H1 (cell line): Measurements from ENCODE around the gene JMJD8. TPM values are rescaled to one million over a fixed set of nuclear protein-coding genes. Genes with fewer than 3 reads are reported as not detected.

Experiments used
- CTCF ChIA-PET: fragments of 300-600 bp; sonication (Branson Sonifier 250); formaldehyde crosslinking; loops from one replicate; lab custom pipeline; 2021; ENCODE audit not compliant: partially characterized antibody; lab: Charles Lee
- POLR2A ChIA-PET: fragments of 300-600 bp; sonication (Branson Sonifier 250); formaldehyde crosslinking; loops from one replicate; lab custom pipeline; 2021; ENCODE audit warnings: inconsistent platforms; ENCODE audit not compliant: partially characterized antibody; lab: Charles Lee
- DNase-seq, 2 experiments: peaks; one replicate each; pipeline versions ENCODE4 v3.0.0 to v3.0.0-alpha.2; 2010 to 2022; ENCODE audit warnings: low spot score in 2 of 2, low read depth in 1 of 2, mixed read lengths in 1 of 2
- FAIRE-seq: peaks from 2 replicates; lab custom pipeline; 2011; peaks lifted over from hg19 to GRCh38; lab: Jason Lieb, UNC
- H2AFZ ChIP-seq: 2 replicates; pipeline ENCODE4 v1.8.1; 2012; ENCODE audit warnings: low read length, inconsistent platforms
- H2AK5ac ChIP-seq: 2 replicates; pipeline ENCODE4 v1.6.1; 2013; ENCODE audit warnings: low read depth, low read length
- H2BK120ac ChIP-seq: replicated peaks from 2 replicates; pipeline ENCODE3; 2013; ENCODE audit warnings: low read depth, low read length, inconsistent platforms
- H2BK12ac ChIP-seq: 2 replicates; pipeline ENCODE4 v1.6.1; 2013; ENCODE audit warnings: low read depth, low read length
- H2BK15ac ChIP-seq: 2 replicates; pipeline ENCODE4 v1.6.1; 2013; ENCODE audit warnings: low read length
- H2BK20ac ChIP-seq: 2 replicates; pipeline ENCODE4 v1.6.1; 2013; ENCODE audit warnings: low read length
- H2BK5ac ChIP-seq: 2 replicates; pipeline ENCODE4 v1.6.1; 2013; ENCODE audit warnings: low read depth, low read length
- H3K14ac ChIP-seq: 2 replicates; pipeline ENCODE4 v1.6.1; 2013; ENCODE audit warnings: inconsistent platforms; ENCODE audit not compliant: insufficient read length
- H3K18ac ChIP-seq: 2 replicates; pipeline ENCODE4 v1.6.1; 2013; ENCODE audit warnings: low read length; ENCODE audit errors: extremely low read depth
- H3K23ac ChIP-seq: 2 replicates; pipeline ENCODE4 v1.6.1; 2013; ENCODE audit warnings: inconsistent platforms; ENCODE audit not compliant: insufficient read length
- H3K23me2 ChIP-seq: 2 replicates; pipeline ENCODE4 v1.6.1; 2013; ENCODE audit warnings: low read depth, low read length
- H3K27ac ChIP-seq: 2 replicates; pipeline ENCODE4 v1.6.1; 2011; ENCODE audit warnings: low read depth, low read length, inconsistent platforms
- H3K27me3 ChIP-seq, 4 experiments: replicated peaks in 1 of 4; 1 replicate in 1 of 4; 2 replicates in 3 of 4; pipeline versions ENCODE4 v1.6.1 to v1.8.1; 2011 to 2013; ENCODE audit warnings: low read length in 3 of 4, mild to moderate bottlenecking in 3 of 4, inconsistent platforms in 2 of 4, mixed read lengths in 2 of 4, moderate library complexity in 1 of 4; ENCODE audit not compliant: control insufficient read depth in 3 of 4, insufficient read depth in 3 of 4; ENCODE audit errors: extremely low read depth in 1 of 4
- H3K36me3 ChIP-seq, 4 experiments: 2 replicates each; pipeline versions ENCODE4 v1.6.1 to v1.8.1; 2011 to 2013; ENCODE audit warnings: mild to moderate bottlenecking in 4 of 4, low read length in 3 of 4, moderate library complexity in 2 of 4, control low read depth in 1 of 4, inconsistent platforms in 1 of 4; ENCODE audit not compliant: insufficient read depth in 4 of 4, control insufficient read depth in 2 of 4
- H3K4ac ChIP-seq: replicated peaks from 2 replicates; pipeline ENCODE3; 2013; ENCODE audit warnings: low read length, low read depth, mixed read lengths, inconsistent platforms; ENCODE audit not compliant: insufficient read length
- H3K4me1 ChIP-seq, 4 experiments: replicated peaks in 1 of 4; 1 replicate in 1 of 4; 2 replicates in 3 of 4; pipeline versions ENCODE4 v1.6.1 to v1.8.1; 2011 to 2013; ENCODE audit warnings: low read length in 3 of 4, inconsistent platforms in 2 of 4, mixed read lengths in 1 of 4; ENCODE audit not compliant: insufficient read depth in 4 of 4, control insufficient read depth in 3 of 4
- H3K4me2 ChIP-seq, 2 experiments: 2 replicates each; pipeline versions ENCODE4 v1.6.1 to v1.8.1; 2011 to 2013; ENCODE audit warnings: low read depth in 2 of 2, low read length in 2 of 2, control low read depth in 1 of 2, inconsistent platforms in 1 of 2, mild to moderate bottlenecking in 1 of 2; ENCODE audit not compliant: insufficient read depth in 1 of 2
- H3K4me3 ChIP-seq, 4 experiments: fragments of 200-600, 300-600 bp in 1 of 4; sonication (generic), shearing (Covaris generic), sonication (Bioruptor Twin) in 1 of 4; 2 replicates each; pipeline versions ENCODE4 v1.5.1 to v1.8.1; 2011 to 2016; ENCODE audit warnings: low read length in 4 of 4, low read depth in 3 of 4, control low read depth in 2 of 4, inconsistent platforms in 2 of 4, mild to moderate bottlenecking in 2 of 4, mixed read lengths in 1 of 4, moderate library complexity in 1 of 4; ENCODE audit not compliant: insufficient read depth in 2 of 4; ENCODE audit errors: extremely low read depth in 1 of 4
- H3K56ac ChIP-seq: replicated peaks from 2 replicates; pipeline ENCODE3; 2013; ENCODE audit warnings: low read depth, mild to moderate bottlenecking, mixed read lengths, low read length, inconsistent platforms; ENCODE audit not compliant: insufficient read length
- H3K79me1 ChIP-seq: 2 replicates; pipeline ENCODE4 v1.6.1; 2013; ENCODE audit warnings: low read depth, low read length, control low read depth
- H3K79me2 ChIP-seq, 2 experiments: 2 replicates each; pipeline versions ENCODE4 v1.6.1 to v1.8.1; 2012 to 2013; ENCODE audit warnings: low read length in 2 of 2, mild to moderate bottlenecking in 2 of 2, inconsistent platforms in 1 of 2; ENCODE audit not compliant: insufficient read depth in 2 of 2, control insufficient read depth in 1 of 2
- H3K9ac ChIP-seq, 4 experiments: replicated peaks in 1 of 4; 1 replicate in 1 of 4; 2 replicates in 3 of 4; pipeline versions ENCODE4 v1.6.1 to v1.8.1; 2011 to 2013; ENCODE audit warnings: low read depth in 3 of 4, low read length in 3 of 4, control low read depth in 2 of 4, mild to moderate bottlenecking in 2 of 4, moderate library complexity in 2 of 4, inconsistent platforms in 1 of 4; ENCODE audit errors: extremely low read depth in 1 of 4
- H3K9me3 ChIP-seq, 2 experiments: 2 replicates each; pipeline versions ENCODE4 v1.6.1 to v1.8.1; 2012 to 2013; ENCODE audit warnings: mild to moderate bottlenecking in 2 of 2, moderate library complexity in 2 of 2, control low read depth in 1 of 2, inconsistent platforms in 1 of 2, low read depth in 1 of 2, low read length in 1 of 2, mixed read lengths in 1 of 2; ENCODE audit not compliant: insufficient read depth in 2 of 2
- H4K20me1 ChIP-seq, 2 experiments: replicated peaks in 1 of 2; 2 replicates each; pipeline versions ENCODE3 to v1.8.1; 2011 to 2013; ENCODE audit warnings: inconsistent platforms in 2 of 2, low read length in 2 of 2, mild to moderate bottlenecking in 1 of 2; ENCODE audit not compliant: insufficient read depth in 2 of 2, control insufficient read depth in 1 of 2
- H4K5ac ChIP-seq: 2 replicates; pipeline ENCODE4 v1.6.1; 2013; ENCODE audit warnings: low read length, low read depth, mixed read lengths, inconsistent platforms; ENCODE audit not compliant: insufficient read length
- H4K8ac ChIP-seq: 2 replicates; pipeline ENCODE4 v1.8.0; 2013; ENCODE audit warnings: mild to moderate bottlenecking, moderate library complexity, low read length, inconsistent platforms; ENCODE audit not compliant: insufficient read depth; ENCODE audit errors: extremely low read depth
- H4K91ac ChIP-seq: replicated peaks from 2 replicates; pipeline ENCODE3; 2013; ENCODE audit warnings: low read length, mixed read lengths, inconsistent platforms; ENCODE audit not compliant: insufficient read length
- EZH2 ChIP-seq: fragments of 200-600 bp; sonication (generic); IDR thresholded peaks from 2 replicates; pipeline ENCODE4 v1.7.1; 2012; ENCODE audit warnings: low read depth, mild to moderate bottlenecking, moderate library complexity, low read length, inconsistent platforms; ENCODE audit not compliant: severe bottlenecking
- WGBS, 2 experiments: shearing (Covaris generic) in 1 of 2; methylation state at CpG; one replicate each; pipeline versions ENCODE4 v1.1.6 to v1.1.7; 2013 to 2015; ENCODE audit warnings: low lambda C conversion rate in 2 of 2, mixed read lengths in 2 of 2, inconsistent platforms in 1 of 2, low coverage in 1 of 2, missing lambda C conversion rate in 1 of 2; ENCODE audit not compliant: insufficient replicate concordance in 2 of 2, insufficient coverage in 1 of 2, insufficient read length in 1 of 2; ENCODE audit errors: extremely low coverage in 1 of 2, missing lambda C conversion rate in 1 of 2; 5-methylcytosine and 5-hydroxymethylcytosine counted together
- polyA plus RNA-seq, 7 experiments: library from polyadenylated mRNA; depleted of rRNA in 3 of 7; stranded (reverse) in 5 of 7; unstranded in 2 of 7; fragments of >200 nt in 5 of 7; fragments of 200-250 nt in 2 of 7; gene quantifications; 1 replicate in 5 of 7; 2 replicates in 1 of 7; 4 replicates in 1 of 7; pipeline versions ENCODE4 v1.2.1 to v1.2.3, GENCODE V29; 2011 to 2013; ENCODE audit warnings: missing spikeins in 2 of 7, mixed read lengths in 2 of 7
- total RNA-seq: library from RNA; stranded (reverse); fragmentation: NEBNext Ultra II Directional; extraction: Animal tissue kit (Norgen Biotek cat#: 25700); gene quantifications from 2 replicates; pipeline ENCODE4 v1.2.1, GENCODE V29; 2021

Gene JMJD8
- total and polyA plus RNA-seq, 2 of the 8 experiments (the other 6 are each of a cell fraction or from before 2014, with no cell fraction given) = 46.4 to 87.4 TPM

DNA sequence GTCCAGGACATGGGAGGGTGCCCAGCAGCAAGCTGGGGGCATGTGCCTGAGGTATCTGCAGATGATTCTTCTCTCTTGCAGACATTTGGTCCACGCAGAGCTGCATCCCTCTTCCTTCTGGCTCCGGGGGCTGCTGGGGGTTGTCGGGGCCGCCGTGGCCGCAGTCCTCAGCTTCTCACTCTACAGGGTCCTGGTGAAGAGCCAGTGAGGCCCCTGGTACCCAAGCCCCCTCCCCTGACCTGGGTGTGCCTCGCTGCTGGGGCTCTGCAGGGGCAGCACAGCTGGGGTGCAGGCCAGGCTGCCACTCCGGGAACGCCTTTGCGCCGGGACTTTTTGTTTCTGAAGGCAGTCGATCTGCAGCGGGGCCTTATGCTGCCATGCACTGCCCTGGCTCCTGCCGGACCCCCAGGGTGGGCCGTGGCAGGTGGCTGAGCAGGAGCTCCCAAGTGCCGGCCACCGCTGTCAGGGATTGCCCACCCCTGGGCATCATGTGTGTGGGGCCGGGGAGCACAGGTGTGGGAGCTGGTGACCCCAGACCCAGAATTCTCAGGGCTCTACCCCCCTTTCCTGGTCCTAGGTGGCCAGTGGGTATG, 10.6 kb downstream of the JMJD8 start:
- Histone ChIP-seq H2BK120ac (no peak overlapping the region), H4K8ac (no peak overlapping the region), H4K20me1 (peaks cover 5 to 28% of the 10 kb centered on the region in 2 experiments), H4K91ac (no peak overlapping the region), H3K18ac (no peak overlapping the region), H3K4me3 (no peak overlapping the region), H2AFZ (no peak overlapping the region), H3K23me2 (peaks cover 12% of the 10 kb centered on the region), H2BK12ac (no peak overlapping the region), H3K27ac (no peak overlapping the region), H3K23ac (no peak overlapping the region), H3K14ac (no peak overlapping the region), H2BK5ac (no peak overlapping the region), H3K9ac (no peak overlapping the region), H3K9me3 (no peaks in the 10 kb centered on the region), H3K4me1 (peaks cover 0 to 29% (median 25%) of the 10 kb centered on the region in 4 experiments; a peak in 6 of 7 replicates), H3K4ac (no peak overlapping the region), H4K5ac (no peak overlapping the region), H3K27me3 (peaks cover 0 to 2% (median 0%) of the 10 kb centered on the region in 4 experiments; a peak in 2 of 7 replicates), H2AK5ac (no peak overlapping the region), H3K79me1 (peaks cover 11% of the 10 kb centered on the region), H3K56ac (no peak overlapping the region), H3K4me2 (no peak overlapping the region), H3K79me2 (peaks cover 0 to 11% of the 10 kb centered on the region in 2 experiments; a peak in 1 of 4 replicates), H3K36me3 (peaks cover 14 to 44% (median 33%) of the 10 kb centered on the region in 4 experiments), H2BK15ac (no peak overlapping the region), H2BK20ac (no peak overlapping the region)
- FAIRE-seq (no peak), DNase-seq (no peak)
- ChIA-PET CTCF (interaction anchor here (0.9 to 12.0 kb wide), 8 partner anchors 13 to 281 kb away, joined by 3 to 75 read pairs (median 4); partner anchors contain the start of genes CIAO3 and WDR24), POLR2A (interaction anchor here (0.7 to 17.4 kb wide), 8 partner anchors 5 to 44 kb away, joined by 3 to 214 read pairs (median 6); partner anchors contain the start of genes JMJD8, METRN, RHBDL1 and RHOT2)
- no peak for TF ChIP-seq EZH2
- 95% methylated on average over 18 of the region's 18 CpGs; no CpG with 5 or more reads in 1 of the 2 experiments for WGBS, 2 experiments
